GM12892 (cell line): ENCODE data around the gene NEK10.

Source experiments
- POLR2A ChIP-seq: IDR thresholded peaks from 2 replicates; pipeline ENCODE4 v1.6.1; 2011; ENCODE audit warnings: low read depth, low read length, control low read depth
- TAF1 ChIP-seq: IDR thresholded peaks from 2 replicates; pipeline ENCODE4 v1.6.1; 2011; ENCODE audit warnings: low read depth, mild to moderate bottlenecking, control low read depth, low read length, borderline replicate concordance

DNA sequence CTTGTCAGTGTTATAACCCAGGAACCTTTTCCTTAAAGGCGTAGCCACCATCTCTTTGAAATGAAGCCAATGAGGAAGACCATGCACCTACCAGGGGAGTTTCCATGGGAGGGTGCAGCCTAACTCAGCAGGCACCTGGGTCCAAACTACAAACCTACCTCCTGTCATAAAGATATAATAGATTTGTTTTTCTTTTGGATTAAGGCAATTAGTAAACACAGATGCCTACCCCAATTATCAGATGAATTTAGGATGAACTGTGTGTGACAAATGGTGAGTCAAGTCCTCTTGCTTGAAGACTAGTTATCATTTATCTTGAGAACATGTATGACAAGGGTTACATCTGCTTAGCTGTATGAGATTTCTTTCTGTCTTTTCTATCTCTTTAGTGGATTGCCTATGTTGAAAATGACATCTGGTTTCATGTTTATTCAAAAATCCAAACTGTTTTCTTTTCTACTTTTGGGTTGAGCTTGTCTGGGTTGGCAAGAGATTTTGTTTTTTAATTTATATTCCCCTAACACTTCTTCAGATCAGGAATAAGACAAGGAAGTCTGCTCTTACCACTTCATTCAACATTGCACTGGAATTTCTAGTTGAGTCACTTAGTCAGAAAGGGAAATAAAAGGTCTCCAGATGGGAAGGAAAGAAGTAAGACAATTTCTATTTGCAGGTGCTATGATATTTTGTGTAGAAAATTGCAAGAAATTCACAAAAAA is 149.9 kb downstream of the NEK10 start:
- TF ChIP-seq TAF1 (no peak), POLR2A (no peak)
